ENCODE results near the gene PDE4B. TPM values are rescaled to one million over a fixed set of nuclear protein-coding genes. Genes with fewer than 3 reads are reported as not detected.
"Not testable (repeated sequence)": the region's sequence is repeated elsewhere in the genome, so short reads cannot be mapped to it uniquely, and the experiment has no call there.

PDE4B gene
- total RNA-seq, 2 donors from 2014 or later = 14.0 to 17.1 TPM

GRCh38 chr1:65856591-65856990 is 63.9 kb downstream of the PDE4B start:
- intact Hi-C loops (cut with DNase I); DNase-seq (ENCODE audit: low spot score): not testable (repeated sequence)

GRCh38 chr1:65866439-65866838 is 73.7 kb downstream of the PDE4B start:
- intact Hi-C loops (cut with DNase I) = no loop called here
- no peak for DNase-seq (ENCODE audit: low spot score)

- no peak for DNase-seq (ENCODE audit: low spot score)
- intact Hi-C loops (cut with DNase I) = no loop called here
Measured at GRCh38 chr1:65872301-65872700, 79.6 kb downstream of the PDE4B start.

GRCh38 chr1:65878342-65878741 is 85.6 kb downstream of the PDE4B start:
- DNase-seq (ENCODE audit: low spot score); intact Hi-C loops (cut with DNase I): not testable (repeated sequence)

DNA sequence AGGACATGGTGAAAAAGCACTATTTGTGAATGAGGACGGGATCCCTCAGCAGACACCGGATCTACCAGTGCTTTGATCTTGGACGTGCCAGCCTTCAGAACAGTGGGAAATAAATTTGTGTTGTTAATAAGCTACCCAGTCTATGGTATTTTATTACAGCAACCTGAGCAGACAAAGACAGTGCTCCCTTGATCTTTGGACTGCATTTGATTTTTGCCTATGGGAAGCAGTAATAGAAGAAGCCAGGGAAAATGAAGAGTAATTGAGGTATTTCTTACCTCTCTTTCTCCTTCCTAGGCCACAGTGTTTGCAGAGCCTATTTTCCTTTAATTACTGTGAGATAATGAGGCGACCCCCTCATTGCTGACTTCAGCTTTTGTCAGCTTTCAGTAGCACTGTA is 87.9 kb downstream of the PDE4B start:
- intact Hi-C loops (cut with DNase I) = no loop called here
- DNase-seq (ENCODE audit: low spot score) = no peak

GRCh38 chr1:65881067-65881594 is 88.4 kb downstream of the PDE4B start:
- intact Hi-C loops (cut with DNase I) = no loop called here
- DNase-seq (ENCODE audit: low spot score) = peak; percentile 71

DNA sequence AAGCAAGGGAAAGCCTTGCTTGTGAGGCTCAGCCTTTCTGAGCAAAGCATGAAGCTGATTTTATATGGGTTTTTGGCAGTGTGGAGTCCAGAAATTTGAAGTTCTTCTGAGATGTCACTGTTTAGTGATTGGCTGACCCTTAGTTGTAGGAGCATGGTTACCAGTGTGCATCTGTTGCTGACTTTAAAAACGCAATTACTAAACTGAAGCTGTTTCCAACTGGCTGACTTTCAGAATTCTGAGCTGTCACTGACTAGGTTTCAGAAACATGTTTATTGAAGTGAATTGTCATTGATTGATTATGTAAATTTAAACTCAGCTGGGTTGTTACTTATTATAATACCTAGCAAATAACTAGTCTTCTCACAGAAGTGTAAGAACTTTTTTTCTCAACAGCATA is 89.4 kb downstream of the PDE4B start:
- no peak for DNase-seq (ENCODE audit: low spot score)
- intact Hi-C loops (cut with DNase I) = no loop called here

GRCh38 chr1:65889441-65889840 is 96.7 kb downstream of the PDE4B start:
- intact Hi-C loops (cut with DNase I) = no loop called here
- no peak for DNase-seq (ENCODE audit: low spot score)

DNA sequence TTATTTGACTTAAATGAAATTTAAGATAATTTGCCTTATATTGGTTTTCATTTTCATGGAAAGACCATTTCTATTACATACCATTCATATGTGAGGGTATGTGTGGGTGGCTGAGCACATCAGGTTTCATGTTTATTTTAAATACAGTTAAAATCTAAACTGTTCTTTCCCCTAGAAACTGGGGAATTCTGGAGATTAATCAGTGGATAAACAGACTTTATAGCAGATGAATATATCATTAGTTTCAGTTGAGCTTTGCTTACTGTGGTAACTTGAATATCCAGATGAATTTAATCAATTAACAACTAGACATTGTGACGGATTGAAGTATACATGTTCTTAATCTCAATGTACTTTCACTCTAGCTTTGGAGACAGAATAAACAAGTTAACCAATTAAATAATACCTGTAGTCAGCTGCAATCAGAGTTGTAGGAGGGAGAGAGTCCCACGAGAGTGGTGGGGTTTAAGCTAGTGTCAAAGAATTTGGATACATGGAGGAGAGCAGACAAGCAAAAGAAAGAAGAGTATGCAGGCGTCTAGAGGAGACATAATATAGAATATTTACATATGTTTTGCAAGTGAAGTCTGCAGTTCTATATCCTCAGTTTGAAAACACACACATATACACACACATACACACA is 97.6 kb downstream of the PDE4B start:
- intact Hi-C loops (cut with DNase I) = no loop called here
- DNase-seq (ENCODE audit: low spot score) = no peak

- DNase-seq (ENCODE audit: low spot score) = no peak
- intact Hi-C loops (cut with DNase I) = no loop called here
Measured at GRCh38 chr1:65894738-65895605, 102.3 kb downstream of the PDE4B start.

DNA sequence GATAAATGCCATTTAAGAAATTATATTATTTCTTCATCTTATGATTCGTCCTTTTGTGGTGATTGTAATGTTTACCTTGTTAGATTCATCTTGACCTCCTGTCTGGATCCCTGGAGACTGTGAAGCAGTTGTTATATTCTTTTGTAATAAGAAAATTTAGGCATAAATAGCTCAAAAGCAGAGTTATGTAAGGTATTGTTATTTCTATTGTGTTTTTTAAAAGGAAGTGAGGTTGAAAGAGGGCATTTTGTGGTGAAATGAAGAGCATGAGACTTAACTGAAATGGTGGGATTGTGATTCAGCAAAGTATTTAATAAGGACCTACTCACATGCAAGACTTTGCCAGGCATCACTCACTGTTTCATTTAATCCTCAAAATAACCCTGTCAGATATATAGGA is 104.0 kb downstream of the PDE4B start:
- no peak for DNase-seq (ENCODE audit: low spot score)
- intact Hi-C loops (cut with DNase I) = no loop called here

- intact Hi-C loops (cut with DNase I) = no loop called here
- no peak for DNase-seq (ENCODE audit: low spot score)
Measured at GRCh38 chr1:65897485-65897884, 104.8 kb downstream of the PDE4B start.

- no peak for DNase-seq (ENCODE audit: low spot score)
- intact Hi-C loops (cut with DNase I) = no loop called here
Measured at GRCh38 chr1:65904681-65905083, 112.0 kb downstream of the PDE4B start.

DNA sequence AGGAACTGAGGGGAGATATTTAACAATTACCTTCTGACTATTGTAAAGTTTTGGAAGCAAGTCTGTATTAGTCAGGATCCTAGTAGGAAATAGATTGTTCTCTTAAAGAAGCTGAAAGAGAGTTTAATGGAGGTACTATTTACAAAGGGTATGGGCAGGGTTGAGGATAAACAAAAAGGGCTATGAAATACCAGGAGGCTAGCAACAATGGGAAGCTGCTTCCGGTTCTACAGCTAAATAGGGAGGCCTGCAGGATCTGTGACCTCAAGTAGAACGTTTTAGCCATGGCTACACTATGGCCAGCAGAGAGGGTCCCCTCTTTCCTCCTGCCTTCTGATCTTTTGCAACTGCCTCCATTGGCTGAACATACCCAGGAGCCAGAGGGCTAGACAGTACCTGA is 117.7 kb downstream of the PDE4B start:
- DNase-seq (ENCODE audit: low spot score) = no peak
- intact Hi-C loops (cut with DNase I) = no loop called here

- intact Hi-C loops (cut with DNase I) = no loop called here
- DNase-seq (ENCODE audit: low spot score) = no peak
Measured at GRCh38 chr1:65911679-65912078, 119.0 kb downstream of the PDE4B start.

- DNase-seq (ENCODE audit: low spot score) = no peak
- intact Hi-C loops (cut with DNase I) = no loop called here
Measured at GRCh38 chr1:65918564-65918963, 125.9 kb downstream of the PDE4B start.

GRCh38 chr1:65921446-65921845 is 128.8 kb downstream of the PDE4B start:
- DNase-seq (ENCODE audit: low spot score) = no peak
- intact Hi-C loops (cut with DNase I) = no loop called here

GRCh38 chr1:65924471-65924870 is 131.8 kb downstream of the PDE4B start:
- DNase-seq (ENCODE audit: low spot score) = no peak
- intact Hi-C loops (cut with DNase I) = no loop called here

- no peak for DNase-seq (ENCODE audit: low spot score)
- intact Hi-C loops (cut with DNase I) = no loop called here
Measured at GRCh38 chr1:65938506-65938905, 145.8 kb downstream of the PDE4B start.

GRCh38 chr1:65939191-65939590 is 146.5 kb downstream of the PDE4B start:
- no peak for DNase-seq (ENCODE audit: low spot score)
- intact Hi-C loops (cut with DNase I) = no loop called here

GRCh38 chr1:65939636-65940035 is 146.9 kb downstream of the PDE4B start:
- no peak for DNase-seq (ENCODE audit: low spot score)
- intact Hi-C loops (cut with DNase I) = no loop called here
